A549 (cell line): Measurements from ENCODE around the gene MBNL1. TPM values are rescaled to one million over a fixed set of nuclear protein-coding genes. Genes with fewer than 3 reads are reported as not detected.

Source experiments
- ATAC-seq, 2 experiments: fragments of 200-7000 bp in 1 of 2; fragments of >200 bp in 1 of 2; cut with Nextera tagmentation in 1 of 2; cut with Tn5 transposase in 1 of 2; 3 replicates each; pipeline versions ENCODE4 v1.8.0 to v1.9.1; 2018 to 2020; ENCODE audit warnings: mild to moderate bottlenecking in 1 of 2, moderate library complexity in 1 of 2
- CTCF ChIA-PET: fragments of 300-600 bp; sonication (Branson Sonifier 250); formaldehyde crosslinking; extraction: SDS; loops from one replicate; lab custom pipeline; 2021; ENCODE audit warnings: antibody characterized with exemption, inconsistent platforms; lab: Yijun Ruan, JAX
- POLR2A ChIA-PET: fragments of 350-600 bp; formaldehyde crosslinking; extraction: SDS; loops from one replicate; lab custom pipeline; 2021; ENCODE audit warnings: antibody characterized with exemption, inconsistent platforms; lab: Yijun Ruan, JAX
- DNase-seq, 2 experiments: peaks; one replicate each; pipeline versions ENCODE4 v3.0.0 to v3.0.0-alpha.2; 2011 to 2016; ENCODE audit warnings: low read depth in 1 of 2, low spot score in 1 of 2
- FAIRE-seq: peaks from 2 replicates; lab custom pipeline; 2011; peaks lifted over from hg19 to GRCh38; lab: Jason Lieb, UNC
- H3K27ac ChIP-seq, 2 experiments: fragments of >200 bp; sonication (Bioruptor Twin); formaldehyde crosslinking; 3 replicates each; pipeline ENCODE4 v1.5.1; 2016 to 2017
- H3K4me1 ChIP-seq: fragments of >200 bp; sonication (Bioruptor Twin); formaldehyde crosslinking; 3 replicates; pipeline ENCODE4 v1.6.1; 2016
- H3K4me2 ChIP-seq: fragments of >200 bp; sonication (Bioruptor Twin); formaldehyde crosslinking; 3 replicates; pipeline ENCODE4 v1.6.1; 2016
- H3K4me3 ChIP-seq: fragments of >200 bp; sonication (Bioruptor Twin); formaldehyde crosslinking; 3 replicates; pipeline ENCODE4 v1.5.1; 2016
- H3K9me3 ChIP-seq: fragments of >200 bp; sonication (Bioruptor Twin); formaldehyde crosslinking; 3 replicates; pipeline ENCODE4 v1.6.1; 2016
- BCL3 ChIP-seq: fragments of >200 bp; sonication (Bioruptor Twin); formaldehyde crosslinking; IDR thresholded peaks from 3 replicates; pipeline ENCODE4 v1.6.1; 2016
- BHLHE40 ChIP-seq: IDR thresholded peaks from 2 replicates; pipeline ENCODE4 v1.6.1; 2012; ENCODE audit warnings: low read depth, low read length, inconsistent platforms
- CEBPB ChIP-seq, 2 experiments: fragments of >200 bp in 1 of 2; sonication (Bioruptor Twin) in 1 of 2; formaldehyde crosslinking in 1 of 2; IDR thresholded peaks; 2 replicates each; pipeline ENCODE4 v1.6.1; 2012 to 2016
- CHD4 ChIP-seq: fragments of 200-600 bp; sonication (generic); IDR thresholded peaks from 2 replicates; pipeline ENCODE4 v1.6.1; 2016; ENCODE audit warnings: antibody characterized with exemption, mild to moderate bottlenecking, borderline replicate concordance
- E2F6 ChIP-seq: IDR thresholded peaks from 2 replicates; pipeline ENCODE4 v1.6.1; 2012; ENCODE audit warnings: low read depth, borderline replicate concordance
- ELK1 ChIP-seq: fragments of 150-350 bp; IDR thresholded peaks from 2 replicates; pipeline ENCODE4 v1.6.1; 2014; ENCODE audit warnings: low read depth, mild to moderate bottlenecking, low read length
- EP300 ChIP-seq, 2 experiments: fragments of >200 bp; sonication (Bioruptor Twin); formaldehyde crosslinking; IDR thresholded peaks; 2 replicates in 1 of 2; 3 replicates in 1 of 2; pipeline ENCODE4 v1.6.1; 2016 to 2017
- FOSL2 ChIP-seq, 2 experiments: fragments of 450-650 bp in 1 of 2; fragments of >200 bp in 1 of 2; sonication (Bioruptor Twin) in 1 of 2; formaldehyde crosslinking; IDR thresholded peaks; 2 replicates each; pipeline versions ENCODE4 v1.5.0 to v1.6.1; 2016 to 2020; ENCODE audit warnings: mild to moderate bottlenecking in 1 of 2, moderate library complexity in 1 of 2
- FOXS1 ChIP-seq: fragments of 250-450 bp; sonication (Bioruptor Pico); IDR thresholded peaks from 2 replicates; pipeline ENCODE4 v1.5.0; 2020; ENCODE audit warnings: mild to moderate bottlenecking, moderate library complexity
- HEYL ChIP-seq: fragments of 250-450 bp; sonication (Bioruptor Pico); IDR thresholded peaks from 2 replicates; pipeline ENCODE4 v1.8.0; 2021; ENCODE audit warnings: mild to moderate bottlenecking, moderate library complexity
- HOXA7 ChIP-seq: fragments of 250-450 bp; sonication (Bioruptor Pico); IDR thresholded peaks from 2 replicates; pipeline ENCODE4 v1.5.0; 2020; ENCODE audit warnings: mild to moderate bottlenecking, moderate library complexity
- HOXB5 ChIP-seq: fragments of 250-450 bp; sonication (Bioruptor Pico); IDR thresholded peaks from 2 replicates; pipeline ENCODE4 v1.5.0; 2020; ENCODE audit warnings: mild to moderate bottlenecking, moderate library complexity
- JUN ChIP-seq, 2 experiments: fragments of >200 bp; sonication (Bioruptor Twin); formaldehyde crosslinking; IDR thresholded peaks; 2 replicates in 1 of 2; 3 replicates in 1 of 2; pipeline ENCODE4 v1.6.1; 2016 to 2017
- JUNB ChIP-seq: fragments of >200 bp; sonication (Bioruptor Twin); formaldehyde crosslinking; IDR thresholded peaks from 2 replicates; pipeline ENCODE4 v1.6.1; 2016
- KDM1A ChIP-seq: fragments of 200-600 bp; sonication (generic); IDR thresholded peaks from 2 replicates; pipeline ENCODE4 v1.6.1; 2016; ENCODE audit warnings: low read depth, mild to moderate bottlenecking
- KDM5A ChIP-seq: fragments of 200-600 bp; sonication (generic); IDR thresholded peaks from 2 replicates; pipeline ENCODE4 v1.6.1; 2016; ENCODE audit warnings: antibody characterized with exemption, mild to moderate bottlenecking
- MAFK ChIP-seq: fragments of 450-650 bp; IDR thresholded peaks from 2 replicates; pipeline ENCODE4 v1.6.1; 2014; ENCODE audit not compliant: partially characterized antibody
- MAX ChIP-seq: IDR thresholded peaks from 2 replicates; pipeline ENCODE4 v1.6.1; 2012
- MAZ ChIP-seq: fragments of 150-350 bp; IDR thresholded peaks from 2 replicates; pipeline ENCODE4 v1.6.1; 2014; ENCODE audit warnings: antibody characterized with exemption, low read depth, low read length, borderline replicate concordance
- NFE2L2 ChIP-seq: fragments of 150-350 bp; conservative IDR thresholded peaks from 2 replicates; pipeline ENCODE4 v1.6.1; 2014; ENCODE audit warnings: low read length
- NR3C1 ChIP-seq: fragments of >200 bp; sonication (Bioruptor Twin); formaldehyde crosslinking; IDR thresholded peaks from 3 replicates; pipeline ENCODE4 v1.6.1; 2017
- PHF8 ChIP-seq: fragments of 200-600 bp; sonication (generic); IDR thresholded peaks from 2 replicates; pipeline ENCODE4 v1.6.1; 2016; ENCODE audit warnings: low read depth, mild to moderate bottlenecking, antibody characterized with exemption, moderate library complexity, borderline replicate concordance
- POLR2A ChIP-seq: IDR thresholded peaks from 2 replicates; pipeline ENCODE4 v1.6.1; 2012; ENCODE audit warnings: mild to moderate bottlenecking, low read length
- POLR2AphosphoS2 ChIP-seq: conservative IDR thresholded peaks from 2 replicates; pipeline ENCODE4 v1.6.1; 2012; ENCODE audit warnings: low read length, improper control_type of control experiment, inconsistent platforms
- RAD21 ChIP-seq, 2 experiments: fragments of >200 bp in 1 of 2; sonication (Bioruptor Twin) in 1 of 2; formaldehyde crosslinking in 1 of 2; IDR thresholded peaks in 1 of 2; conservative IDR thresholded peaks in 1 of 2; 2 replicates in 1 of 2; 3 replicates in 1 of 2; pipeline ENCODE4 v1.6.1; 2012 to 2018; ENCODE audit warnings: inconsistent platforms in 1 of 2
- SMC3 ChIP-seq: fragments of >200 bp; sonication (Bioruptor Twin); formaldehyde crosslinking; IDR thresholded peaks from 3 replicates; pipeline ENCODE4 v1.6.1; 2018; ENCODE audit warnings: inconsistent platforms
- SREBF2 ChIP-seq: fragments of 450-650 bp; IDR thresholded peaks from 2 replicates; pipeline ENCODE4 v1.6.1; 2014; ENCODE audit warnings: mild to moderate bottlenecking, moderate library complexity
- ZFP36 ChIP-seq: fragments of 450-650 bp; IDR thresholded peaks from 2 replicates; pipeline ENCODE4 v1.6.1; 2014; ENCODE audit warnings: borderline replicate concordance; ENCODE audit not compliant: partially characterized antibody
- WGBS: methylation state at CpG from one replicate; pipeline ENCODE4 v1.1.6; 2017; ENCODE audit errors: missing lambda C conversion rate; 5-methylcytosine and 5-hydroxymethylcytosine counted together
- polyA plus RNA-seq, 4 experiments: library from polyadenylated mRNA; depleted of rRNA in 3 of 4; stranded (reverse); fragments of >200 nt; fragmentation: RNase III in 1 of 4; extraction: RNeasy Plus Mini Kit Qiagen cat#74134 plus additional on column Dnase treatment in 1 of 4; gene quantifications; 2 replicates in 3 of 4; 3 replicates in 1 of 4; pipeline ENCODE4 v1.2.3, GENCODE V29; 2011 to 2017
- TF ChIP-seq, protein P1 (sequence below): fragments of 450-650 bp; IDR thresholded peaks from 2 replicates; pipeline ENCODE4 v1.6.1; 2014; ENCODE audit warnings: antibody characterized with exemption

Gene MBNL1
- polyA plus RNA-seq, 2 of the 4 experiments (the other 2 are of a cell fraction) = 60.5 to 92.5 TPM

- ATAC-seq (no peak; a peak in 1 of 6 replicates), DNase-seq (no peak), FAIRE-seq (no peak)
- H3K27ac ChIP-seq = no peak overlapping the region
- TF ChIP-seq JUNB (no peak), JUN (IDR thresholded peaks at IDR 0.05) (no peak), SMC3 (no peak), POLR2A (no peak), RAD21 (conservative IDR thresholded peaks at IDR 0.05 in 1 of 2, IDR thresholded peaks at IDR 0.05 in 1 of 2) (no peak), POLR2AphosphoS2 (no peak), SREBF2 (no peak), ZFP36 (no peak), HOXB5 (no peak), EP300 (IDR thresholded peaks at IDR 0.05) (no peak), NR3C1 (no peak), E2F6 (no peak), HOXA7 (no peak)
- TF ChIP-seq, protein P1, sequence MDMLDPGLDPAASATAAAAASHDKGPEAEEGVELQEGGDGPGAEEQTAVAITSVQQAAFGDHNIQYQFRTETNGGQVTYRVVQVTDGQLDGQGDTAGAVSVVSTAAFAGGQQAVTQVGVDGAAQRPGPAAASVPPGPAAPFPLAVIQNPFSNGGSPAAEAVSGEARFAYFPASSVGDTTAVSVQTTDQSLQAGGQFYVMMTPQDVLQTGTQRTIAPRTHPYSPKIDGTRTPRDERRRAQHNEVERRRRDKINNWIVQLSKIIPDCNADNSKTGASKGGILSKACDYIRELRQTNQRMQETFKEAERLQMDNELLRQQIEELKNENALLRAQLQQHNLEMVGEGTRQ = no peak
- ChIA-PET POLR2A (no interaction called here), CTCF (no interaction called here)
- no peak overlapping the region for H3K4me2 ChIP-seq
- no peaks in the 10 kb centered on the region; the same call in 2 of the 3 replicates for H3K4me1 ChIP-seq
- no peak overlapping the region for H3K4me3 ChIP-seq
- H3K9me3 ChIP-seq = no peaks in the 10 kb centered on the region
Observed at GRCh38 chr3:152426393-152426792, 157.7 kb downstream of the MBNL1 start.

DNA sequence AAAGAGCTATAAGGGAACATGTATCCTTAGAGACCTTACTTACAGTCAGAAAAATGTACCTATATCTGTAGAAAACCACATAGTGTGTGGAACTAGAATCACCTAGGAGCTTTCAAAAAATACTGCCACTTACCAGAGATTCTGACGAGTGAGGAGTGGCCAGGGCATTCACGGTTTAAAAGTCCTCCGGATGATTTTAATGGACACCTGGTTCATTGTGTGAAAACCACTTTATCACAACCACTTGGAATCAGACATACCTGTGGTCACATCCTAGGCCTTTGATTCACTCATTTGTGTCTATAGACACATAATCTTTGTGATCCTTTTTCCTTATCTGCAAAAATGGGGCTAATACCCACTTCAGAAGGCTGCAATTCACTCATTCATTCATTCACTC is 159.8 kb downstream of the MBNL1 start:
- FAIRE-seq (no peak), DNase-seq (no peak), ATAC-seq (no peak)
- WGBS = 92% methylated on average over 3 of the region's 3 CpGs
- no peak overlapping the region for H3K4me3 ChIP-seq
- no peaks in the 10 kb centered on the region for H3K9me3 ChIP-seq
- no peaks in the 10 kb centered on the region; the same call in 2 of the 3 replicates for H3K4me1 ChIP-seq
- H3K4me2 ChIP-seq = no peak overlapping the region
- ChIA-PET CTCF (no interaction called here), POLR2A (no interaction called here)
- H3K27ac ChIP-seq = no peak overlapping the region
- TF ChIP-seq SREBF2 = no peak
- no peak for TF ChIP-seq CHD4
- TF ChIP-seq HEYL (CRISPR knock-in tag) = no peak
- no peak for TF ChIP-seq KDM1A
- TF ChIP-seq HOXB5 = no peak
- no peak for TF ChIP-seq BCL3
- TF ChIP-seq ELK1 = no peak
- TF ChIP-seq BHLHE40 = no peak
- no peak for TF ChIP-seq FOSL2 (IDR thresholded peaks at IDR 0.05)
- TF ChIP-seq FOSL2 (CRISPR knock-in tag; IDR thresholded peaks at IDR 0.05) = no peak
- TF ChIP-seq CEBPB (IDR thresholded peaks at IDR 0.05) = no peak
- no peak for TF ChIP-seq NR3C1
- TF ChIP-seq, protein P1 = no peak
- TF ChIP-seq MAFK = no peak
- TF ChIP-seq NFE2L2 = no peak
- no peak for TF ChIP-seq MAX
- TF ChIP-seq MAZ = no peak
- TF ChIP-seq KDM5A = no peak
- TF ChIP-seq FOXS1 (CRISPR knock-in tag) = no peak
- no peak for TF ChIP-seq PHF8
